ENCODE results near the gene AIFM1.

The AIFM1 gene

GRCh38 chrX:130108647-130109428, 56.8 kb downstream of the AIFM1 start:
- H3K27ac ChIP-seq: no peak overlapping the region
- peak overlapping the region; percentile 51 for H3K4me3 ChIP-seq (ENCODE audit: low read depth, low read length)

GRCh38 chrX:130106071-130106470, 59.6 kb downstream of the AIFM1 start:
- H3K4me3 ChIP-seq (ENCODE audit: low read depth, low read length): no peak overlapping the region
- TF ChIP-seq, protein P1, sequence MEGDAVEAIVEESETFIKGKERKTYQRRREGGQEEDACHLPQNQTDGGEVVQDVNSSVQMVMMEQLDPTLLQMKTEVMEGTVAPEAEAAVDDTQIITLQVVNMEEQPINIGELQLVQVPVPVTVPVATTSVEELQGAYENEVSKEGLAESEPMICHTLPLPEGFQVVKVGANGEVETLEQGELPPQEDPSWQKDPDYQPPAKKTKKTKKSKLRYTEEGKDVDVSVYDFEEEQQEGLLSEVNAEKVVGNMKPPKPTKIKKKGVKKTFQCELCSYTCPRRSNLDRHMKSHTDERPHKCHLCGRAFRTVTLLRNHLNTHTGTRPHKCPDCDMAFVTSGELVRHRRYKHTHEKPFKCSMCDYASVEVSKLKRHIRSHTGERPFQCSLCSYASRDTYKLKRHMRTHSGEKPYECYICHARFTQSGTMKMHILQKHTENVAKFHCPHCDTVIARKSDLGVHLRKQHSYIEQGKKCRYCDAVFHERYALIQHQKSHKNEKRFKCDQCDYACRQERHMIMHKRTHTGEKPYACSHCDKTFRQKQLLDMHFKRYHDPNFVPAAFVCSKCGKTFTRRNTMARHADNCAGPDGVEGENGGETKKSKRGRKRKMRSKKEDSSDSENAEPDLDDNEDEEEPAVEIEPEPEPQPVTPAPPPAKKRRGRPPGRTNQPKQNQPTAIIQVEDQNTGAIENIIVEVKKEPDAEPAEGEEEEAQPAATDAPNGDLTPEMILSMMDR (IDR thresholded peaks at IDR 0.05; ENCODE audit: low read depth, low read length): no peak
- DNase-seq: no peak
- H3K27ac ChIP-seq: no peak overlapping the region
- no peaks in the 10 kb centered on the region for H3K9me3 ChIP-seq (ENCODE audit: severe bottlenecking)
- H3K36me3 ChIP-seq: peaks cover 3% of the 10 kb centered on the region
- H3K27me3 ChIP-seq (ENCODE audit: insufficient read depth, low read depth, severe bottlenecking): peaks cover 19% of the 10 kb centered on the region

More at GRCh38 chrX:130108647-130109428, 56.8 kb downstream of the AIFM1 start:
- Histone ChIP-seq H3K9me3 (ENCODE audit: severe bottlenecking) (no peaks in the 10 kb centered on the region), H3K27me3 (ENCODE audit: insufficient read depth, low read depth, severe bottlenecking) (peaks cover 19% of the 10 kb centered on the region), H3K36me3 (peaks cover 3% of the 10 kb centered on the region)
- no peak for DNase-seq
- TF ChIP-seq, protein P1 (IDR thresholded peaks at IDR 0.05; ENCODE audit: low read depth, low read length): no peak

DNA sequence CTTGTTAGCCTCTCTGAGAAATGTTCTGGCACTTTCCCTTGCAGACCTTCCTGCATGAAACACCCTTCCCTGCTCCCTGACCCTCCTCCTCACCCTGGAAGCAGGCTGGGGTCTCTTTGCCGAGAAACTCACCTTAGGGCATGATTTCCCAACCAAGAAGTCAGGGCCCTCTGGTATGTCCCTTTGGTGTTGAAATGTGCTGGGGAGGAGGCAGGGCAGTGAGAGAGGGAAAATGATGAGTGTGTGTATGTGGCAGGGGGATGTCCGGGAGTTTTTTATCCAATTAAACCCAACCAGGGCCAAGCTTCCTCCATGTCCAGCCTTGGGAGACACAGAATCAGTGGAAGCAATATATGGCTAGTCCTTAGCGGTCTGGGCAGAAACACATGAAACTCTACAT, 60.4 kb downstream of the AIFM1 start:
- no peak overlapping the region for H3K4me3 ChIP-seq (ENCODE audit: low read depth, low read length)
- peaks cover 3% of the 10 kb centered on the region for H3K36me3 ChIP-seq
- H3K9me3 ChIP-seq (ENCODE audit: severe bottlenecking): no peaks in the 10 kb centered on the region
- DNase-seq: no peak
- H3K27me3 ChIP-seq (ENCODE audit: insufficient read depth, low read depth, severe bottlenecking): peaks cover 19% of the 10 kb centered on the region
- H3K27ac ChIP-seq: no peak overlapping the region
- TF ChIP-seq, protein P1 (IDR thresholded peaks at IDR 0.05; ENCODE audit: low read depth, low read length): no peak

GRCh38 chrX:130103605-130104004, 62.0 kb downstream of the AIFM1 start:
- H3K27ac ChIP-seq: no peak overlapping the region
- no peaks in the 10 kb centered on the region for H3K9me3 ChIP-seq (ENCODE audit: severe bottlenecking)
- H3K27me3 ChIP-seq (ENCODE audit: insufficient read depth, low read depth, severe bottlenecking): peaks cover 14% of the 10 kb centered on the region
- H3K36me3 ChIP-seq: peaks cover 3% of the 10 kb centered on the region
- TF ChIP-seq, protein P1 (IDR thresholded peaks at IDR 0.05; ENCODE audit: low read depth, low read length): no peak
- H3K4me3 ChIP-seq (ENCODE audit: low read depth, low read length): no peak overlapping the region
- DNase-seq: no peak

DNA sequence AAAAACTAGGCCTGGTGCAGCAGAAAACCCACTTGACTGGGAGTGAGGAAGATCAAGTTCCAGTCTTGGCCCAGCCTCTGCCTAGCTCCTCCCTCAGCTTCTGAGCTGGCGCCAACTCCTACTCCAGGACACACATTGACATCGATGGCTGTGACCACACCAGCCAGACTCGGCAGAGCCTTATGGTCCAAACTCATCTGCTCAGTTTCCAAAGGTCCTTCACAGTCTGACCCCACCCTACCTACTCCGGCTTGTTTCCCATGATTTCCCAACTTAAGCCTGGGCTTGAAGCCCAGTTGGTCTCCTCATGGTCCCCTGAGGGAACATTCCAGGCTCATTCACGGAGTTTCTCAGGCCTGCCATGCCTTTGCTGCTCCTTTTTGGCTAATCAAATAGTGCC, 65.5 kb downstream of the AIFM1 start:
- TF ChIP-seq, protein P1 (IDR thresholded peaks at IDR 0.05; ENCODE audit: low read depth, low read length): no peak
- H3K27ac ChIP-seq: peak overlapping the region; percentile 54
- peaks cover 1% of the 10 kb centered on the region for H3K36me3 ChIP-seq
- peaks cover 17% of the 10 kb centered on the region for H3K27me3 ChIP-seq (ENCODE audit: insufficient read depth, low read depth, severe bottlenecking)
- no peaks in the 10 kb centered on the region for H3K9me3 ChIP-seq (ENCODE audit: severe bottlenecking)
- H3K4me3 ChIP-seq (ENCODE audit: low read depth, low read length): no peak overlapping the region
- no peak for DNase-seq

DNA sequence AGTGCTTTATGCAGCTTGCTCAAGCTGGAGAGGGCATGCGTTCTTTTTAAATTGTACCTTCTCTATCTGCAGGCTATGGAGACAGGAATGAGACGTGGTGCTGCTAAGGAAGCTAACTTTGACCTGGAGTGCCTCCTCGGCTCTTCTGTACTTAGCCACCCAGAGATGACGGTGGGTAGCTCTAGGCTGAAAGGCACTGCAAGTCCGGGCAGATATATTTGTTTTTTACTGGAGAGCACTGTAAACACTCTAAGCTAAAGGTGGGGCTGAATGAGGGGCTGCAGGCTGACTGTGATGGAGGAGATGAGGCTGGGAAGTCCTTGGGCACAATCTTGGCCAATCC, 67.5 kb downstream of the AIFM1 start:
- peak overlapping the region; percentile 77 for H3K27ac ChIP-seq
- TF ChIP-seq, protein P1 (IDR thresholded peaks at IDR 0.05; ENCODE audit: low read depth, low read length): no peak
- no peak overlapping the region for H3K4me3 ChIP-seq (ENCODE audit: low read depth, low read length)
- no peaks in the 10 kb centered on the region for H3K9me3 ChIP-seq (ENCODE audit: severe bottlenecking)
- H3K27me3 ChIP-seq (ENCODE audit: insufficient read depth, low read depth, severe bottlenecking): peaks cover 17% of the 10 kb centered on the region
- H3K36me3 ChIP-seq: no peaks in the 10 kb centered on the region; the same call in 1 of the 2 replicates
- no peak for DNase-seq
